GM21529 (cell line): Measurements from ENCODE around the gene RAI1.

Source experiments
- ATAC-seq: cut with Tn5 transposase; IDR thresholded peaks from one replicate; pipeline ENCODE4 v1.9.1; 2021; ENCODE audit not compliant: unreplicated experiment

Gene RAI1

DNA sequence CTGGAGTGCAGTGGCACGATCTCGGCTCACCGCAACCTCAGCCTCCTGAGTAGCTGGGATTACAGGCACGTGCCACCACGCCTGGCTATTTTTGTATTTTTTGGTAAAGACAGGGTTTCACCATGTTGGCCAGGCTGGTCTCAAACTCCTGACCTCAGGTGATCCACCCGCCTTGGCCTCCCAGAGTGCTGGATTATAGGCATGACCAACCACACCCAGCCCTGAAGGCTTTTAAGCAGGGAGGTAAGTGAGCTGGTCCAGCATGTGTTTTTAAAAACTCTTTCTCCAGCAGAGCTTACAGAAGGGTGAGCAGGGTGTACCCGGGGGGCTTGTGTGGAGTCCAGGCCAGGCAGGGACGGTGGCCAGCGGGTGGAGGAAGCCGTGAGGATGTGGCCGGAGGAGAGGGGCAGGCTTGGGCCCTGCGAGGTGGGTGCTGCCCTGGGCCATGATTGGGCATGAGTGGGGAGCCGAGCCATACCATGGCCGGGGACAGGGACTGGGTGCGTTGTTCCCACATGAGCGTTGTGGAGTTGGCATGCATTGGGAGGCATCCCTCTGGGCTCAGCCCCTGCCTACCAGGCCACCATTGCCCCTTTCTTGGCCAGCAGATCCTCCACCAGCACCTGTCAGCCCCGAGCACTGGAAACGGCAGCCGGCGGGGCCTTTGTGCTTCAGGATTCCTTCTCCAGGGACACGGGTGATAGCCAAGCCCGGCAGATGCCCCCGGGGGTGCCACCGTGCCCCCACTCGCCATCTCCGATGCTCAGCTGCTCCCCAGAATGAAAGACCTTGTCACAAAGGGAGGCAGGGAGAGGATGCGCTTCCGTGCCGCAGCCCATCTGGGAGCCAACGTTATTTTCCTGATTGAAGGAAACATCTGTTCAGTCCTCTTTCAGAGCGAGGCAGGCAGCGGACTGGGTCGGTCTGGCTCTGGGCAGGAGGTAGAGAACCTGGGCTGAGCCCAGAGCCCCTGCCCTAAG lies 64.5 kb downstream of the RAI1 start:
- ATAC-seq: no peak

DNA sequence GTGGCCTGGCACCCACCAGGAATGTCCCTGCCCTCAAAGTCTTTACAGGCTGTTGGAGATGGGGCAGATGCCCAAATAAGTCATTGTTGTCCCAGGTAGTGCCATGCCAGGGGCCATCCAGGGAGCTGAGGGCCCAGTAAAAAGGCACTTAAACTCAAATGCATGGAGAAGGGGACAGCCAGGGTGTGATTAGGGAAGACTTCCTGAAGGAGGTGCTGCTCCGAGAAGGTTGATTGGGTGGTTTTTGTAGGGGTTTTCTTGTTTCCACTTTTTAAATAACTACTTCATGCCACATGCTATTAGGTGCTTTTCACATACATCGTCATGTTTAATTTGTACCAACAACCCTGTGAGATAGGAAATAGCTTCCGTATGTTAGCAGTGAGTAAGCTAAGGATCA lies 66.9 kb downstream of the RAI1 start:
- ATAC-seq: no peak

DNA sequence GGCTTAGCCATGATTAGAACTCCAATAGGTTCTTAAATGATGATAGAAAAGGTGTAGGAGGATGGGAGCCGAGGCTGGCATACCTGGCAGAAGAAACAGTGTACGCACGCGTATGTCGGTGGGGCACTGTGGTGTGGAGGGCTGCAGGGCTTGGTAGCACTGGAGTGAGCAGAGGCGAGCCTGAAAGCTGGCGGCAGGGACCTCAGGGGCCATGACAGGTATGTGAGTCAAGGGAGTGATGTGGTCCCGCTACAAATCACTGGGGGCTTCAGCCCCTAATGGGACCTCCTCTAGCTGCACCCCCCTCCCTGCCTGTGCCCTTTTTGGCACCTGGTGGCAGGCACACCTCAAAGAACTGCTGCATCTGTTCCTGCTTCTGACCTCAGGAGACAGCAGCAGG lies 67.3 kb downstream of the RAI1 start:
- ATAC-seq: no peak

DNA sequence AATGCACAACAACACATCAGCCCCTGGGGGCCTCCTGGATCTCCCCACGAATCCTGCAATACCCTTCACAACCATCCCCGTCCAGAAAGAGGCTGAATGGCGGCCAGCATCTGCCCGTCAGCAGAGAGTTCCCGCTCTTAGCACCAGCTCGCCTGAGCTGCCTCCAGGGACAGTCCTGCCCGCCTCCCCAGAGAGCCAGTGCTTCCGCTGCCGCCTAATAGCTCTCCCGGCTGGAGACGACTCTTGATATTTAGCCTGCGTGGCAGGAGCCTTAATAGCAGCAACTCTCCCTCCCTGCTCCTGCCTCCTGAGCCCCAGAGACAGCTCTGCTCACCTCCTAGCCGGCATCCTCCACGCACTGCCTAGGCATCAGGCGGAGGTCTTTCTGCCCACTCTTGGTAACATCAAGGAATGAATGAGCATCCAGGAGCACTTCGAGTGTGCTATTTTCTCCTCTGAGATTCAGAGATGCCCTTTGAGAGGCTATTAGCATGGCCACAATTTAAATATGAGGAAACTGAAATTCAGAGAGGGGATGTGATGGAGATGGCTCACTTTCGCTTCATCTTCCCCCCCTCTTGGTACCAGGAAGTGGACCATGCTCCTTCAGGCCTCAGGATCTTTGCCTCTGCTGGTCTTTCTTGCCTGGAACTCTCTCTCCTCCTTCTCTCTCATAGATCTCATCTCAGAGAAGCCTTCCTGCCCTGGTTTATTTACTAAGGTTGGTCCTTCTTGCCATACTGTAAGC lies 67.9 kb downstream of the RAI1 start:
- no peak for ATAC-seq

DNA sequence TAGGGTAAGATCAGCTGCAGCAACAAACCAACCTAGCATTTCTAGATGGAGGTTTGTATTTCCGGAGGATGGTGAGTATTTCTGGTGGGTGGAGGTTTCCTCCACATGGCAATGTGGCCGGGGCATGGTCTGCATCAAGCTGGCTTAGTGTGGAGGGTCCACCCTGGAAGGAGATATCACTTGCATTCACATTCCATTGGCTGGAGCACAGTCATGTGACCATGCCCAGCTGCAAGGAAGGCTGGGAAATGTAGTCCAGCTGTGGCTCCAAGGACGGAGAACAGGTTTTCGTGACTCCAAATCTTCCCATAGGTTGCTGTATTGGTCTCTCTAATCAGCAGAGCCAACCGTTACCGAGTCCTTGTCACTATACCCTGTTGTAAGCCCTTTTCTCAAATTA lies 68.7 kb downstream of the RAI1 start:
- ATAC-seq: no peak

DNA sequence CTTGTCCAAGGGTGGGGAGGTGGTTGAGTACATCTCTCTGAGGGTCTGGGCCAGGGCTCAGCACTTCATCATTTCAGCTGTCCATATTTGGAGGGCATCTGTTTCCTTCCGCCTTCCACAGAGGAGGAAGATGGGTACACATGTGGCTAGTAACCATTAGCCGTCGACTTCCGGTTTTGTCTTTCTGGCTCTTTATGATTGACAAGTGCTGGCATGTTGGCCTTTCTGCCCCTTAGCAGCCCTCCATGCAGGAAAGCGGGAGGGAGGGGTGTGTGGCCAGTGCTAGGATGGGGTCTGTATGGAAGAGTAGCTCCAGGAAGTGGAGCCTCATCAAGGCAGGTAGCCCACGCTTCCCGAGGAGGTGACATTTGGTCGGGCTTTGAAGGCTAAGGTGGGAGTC lies 69.6 kb downstream of the RAI1 start:
- ATAC-seq: peak; percentile 21

DNA sequence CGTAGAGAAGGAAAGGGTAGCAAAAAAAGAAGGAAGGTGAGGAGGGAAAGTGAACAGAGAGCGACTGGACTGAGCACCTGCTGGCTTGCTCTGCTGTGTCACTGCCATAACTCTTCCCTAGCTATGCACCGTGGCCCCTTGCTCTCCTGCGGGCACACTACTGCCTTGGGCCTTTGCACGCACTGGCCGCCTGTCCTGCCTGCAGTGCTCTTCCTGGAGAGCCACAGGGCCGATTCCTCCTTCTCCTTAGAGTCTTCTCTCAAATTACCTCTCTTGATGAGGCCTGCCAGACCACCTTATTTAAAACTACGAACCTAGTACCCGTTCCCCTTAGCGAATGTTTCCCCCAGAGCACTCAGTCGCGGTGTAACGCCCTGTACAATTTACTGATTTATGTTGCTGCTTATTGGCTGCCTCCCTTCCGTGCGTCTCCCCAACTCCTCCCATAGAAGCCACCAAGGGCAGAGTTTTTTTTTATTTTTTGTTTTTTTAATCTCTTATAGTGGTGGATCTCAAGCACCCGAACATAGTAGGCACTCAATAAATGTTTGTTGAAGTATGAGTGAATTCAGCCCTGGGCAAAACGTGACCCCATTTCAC lies 70.3 kb downstream of the RAI1 start:
- ATAC-seq: no peak

DNA sequence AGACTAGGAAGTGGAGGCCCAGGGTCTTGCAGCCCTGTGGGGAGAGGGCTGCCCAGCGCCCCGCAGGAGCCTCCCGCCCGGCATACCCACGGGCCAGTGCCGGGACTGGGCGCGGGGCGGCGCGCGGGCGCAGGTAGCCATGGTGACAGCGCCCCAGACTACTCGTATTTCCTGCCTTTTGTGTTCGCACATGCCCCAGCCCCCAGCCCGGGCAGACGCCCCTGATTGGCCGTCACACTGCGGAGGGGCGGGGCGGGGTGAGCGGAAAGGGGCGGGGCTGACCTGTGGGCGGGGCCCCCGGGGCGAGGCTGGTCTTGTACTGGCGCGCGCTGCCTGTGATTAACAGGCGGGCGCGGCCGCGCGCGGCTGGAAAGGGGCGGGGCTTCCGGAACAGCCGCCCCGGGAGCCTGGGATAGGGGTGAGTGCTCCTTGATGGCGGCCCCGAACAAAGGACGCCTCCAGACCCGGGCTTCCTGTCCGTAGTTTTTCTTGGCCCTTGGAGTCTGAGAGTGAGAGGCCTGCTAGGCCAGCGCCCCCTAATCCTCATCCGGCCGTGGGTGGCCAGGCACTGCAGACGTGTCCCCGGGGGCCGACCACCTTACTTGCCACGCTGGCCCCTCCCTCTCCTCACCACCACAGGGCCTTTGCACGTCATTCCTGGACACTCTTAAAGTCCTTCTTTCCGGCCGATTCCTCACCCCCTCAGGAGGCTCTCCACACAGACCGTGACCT lies 71.0 kb downstream of the RAI1 start:
- peak; percentile 73 for ATAC-seq

DNA sequence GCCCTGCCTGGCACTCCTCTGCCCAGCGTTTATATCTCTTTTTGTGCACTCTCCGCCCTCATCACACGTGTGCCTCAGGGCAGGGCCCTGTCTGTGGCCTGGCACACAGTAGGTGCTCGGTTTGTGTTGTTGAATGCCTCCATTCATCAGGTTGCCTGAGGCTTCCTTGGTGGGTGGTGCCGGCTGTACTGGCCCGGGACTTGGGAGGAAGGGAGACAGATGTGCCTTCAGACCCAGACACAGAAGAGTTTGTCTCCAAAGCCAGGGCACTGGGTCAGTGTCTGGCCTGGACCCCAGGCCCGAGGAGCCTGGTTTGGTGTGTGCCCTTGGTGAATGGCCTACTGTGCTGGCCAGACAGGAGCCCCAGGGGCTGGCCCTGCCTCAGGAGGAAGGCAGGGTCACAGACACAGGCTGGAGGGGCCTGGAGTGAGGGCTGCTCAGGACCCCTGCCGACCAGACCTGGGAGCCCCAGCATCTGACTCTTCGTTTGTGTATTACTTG lies 71.6 kb downstream of the RAI1 start:
- no peak for ATAC-seq

DNA sequence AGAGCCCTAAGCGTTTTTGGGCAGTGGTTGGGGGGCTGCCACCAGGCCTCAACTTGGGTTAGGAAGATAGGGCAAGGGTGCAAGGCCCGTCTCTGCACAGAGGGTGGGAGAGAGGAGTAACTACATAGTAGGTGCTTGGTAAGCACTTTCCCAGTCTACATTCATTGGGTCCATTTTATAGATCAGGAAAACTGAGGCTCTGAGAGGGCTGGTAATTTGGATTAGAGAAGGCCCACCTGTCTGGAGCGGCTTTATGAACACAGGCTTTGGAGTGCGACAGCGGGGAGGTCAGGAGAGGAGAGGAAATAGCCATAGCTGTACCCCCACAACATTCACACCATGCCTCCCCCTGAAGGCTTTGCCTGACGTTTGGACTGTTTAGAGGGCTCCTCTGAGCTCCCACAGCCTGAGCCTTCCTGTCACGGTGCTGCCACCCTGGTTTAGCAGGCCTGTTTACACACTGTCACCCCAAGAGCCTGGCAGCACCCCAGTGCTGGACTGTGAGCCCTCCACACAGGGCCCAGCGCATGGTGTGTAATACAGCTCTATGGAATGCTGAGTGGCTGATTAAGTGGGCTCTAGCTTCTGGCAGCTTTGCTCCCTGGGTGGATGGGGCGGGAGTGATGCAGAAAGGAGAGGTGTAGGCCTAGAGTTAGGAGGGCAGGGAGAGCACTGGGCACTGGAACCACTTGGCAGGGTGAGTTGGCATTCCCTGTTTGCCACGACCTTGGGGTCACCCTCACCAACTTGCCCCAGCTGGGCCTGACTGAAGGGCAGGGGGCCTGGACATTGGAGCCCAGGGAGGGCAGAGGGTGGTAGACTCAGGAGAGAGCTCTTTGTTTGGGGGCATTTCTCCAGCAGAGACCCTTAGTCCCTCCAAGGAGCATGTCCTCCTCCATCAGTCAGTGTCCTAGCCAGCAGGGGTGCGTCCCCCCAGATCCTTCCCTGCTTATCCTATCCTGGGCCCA lies 73.7 kb downstream of the RAI1 start:
- ATAC-seq: no peak

DNA sequence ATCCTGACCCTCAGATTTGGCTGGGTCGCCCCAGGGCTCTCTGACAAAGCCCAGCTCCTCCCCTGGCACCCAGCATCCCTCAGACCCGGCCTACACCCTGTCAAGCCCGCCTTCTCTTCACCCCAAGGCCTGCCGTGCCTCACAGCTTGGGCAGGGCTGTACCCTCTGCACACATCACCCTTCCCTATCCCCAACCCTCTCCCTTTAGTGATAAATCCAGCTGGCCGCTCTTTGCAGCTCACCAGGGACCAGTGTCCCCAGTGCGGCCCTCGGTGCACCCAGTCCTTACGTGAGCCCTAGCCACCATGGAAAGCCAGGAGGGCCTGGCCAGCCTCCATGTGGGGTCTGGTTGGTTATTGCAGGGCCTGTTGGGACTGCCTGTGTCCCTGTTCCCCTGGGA lies 74.5 kb downstream of the RAI1 start:
- no peak for ATAC-seq

DNA sequence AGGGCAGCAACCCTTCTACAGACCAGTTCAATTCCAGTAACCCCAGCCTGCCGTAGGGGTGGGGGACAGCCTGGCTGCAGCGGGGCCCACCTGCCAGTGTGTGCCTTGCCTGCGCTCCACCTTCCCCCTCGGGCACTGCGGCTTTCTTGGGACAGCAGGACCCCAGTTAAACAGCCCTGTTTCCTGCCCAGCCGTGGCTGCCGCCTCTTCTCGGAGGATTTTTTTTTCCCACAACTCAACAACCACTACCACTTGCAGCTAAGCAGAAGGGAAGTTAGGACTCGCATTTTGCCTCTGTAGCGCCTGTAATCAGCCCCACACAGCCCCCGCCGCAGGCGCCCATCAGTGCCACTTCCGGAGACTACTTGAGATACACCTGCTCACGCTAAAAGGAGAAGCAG lies 76.1 kb downstream of the RAI1 start:
- ATAC-seq: no peak

DNA sequence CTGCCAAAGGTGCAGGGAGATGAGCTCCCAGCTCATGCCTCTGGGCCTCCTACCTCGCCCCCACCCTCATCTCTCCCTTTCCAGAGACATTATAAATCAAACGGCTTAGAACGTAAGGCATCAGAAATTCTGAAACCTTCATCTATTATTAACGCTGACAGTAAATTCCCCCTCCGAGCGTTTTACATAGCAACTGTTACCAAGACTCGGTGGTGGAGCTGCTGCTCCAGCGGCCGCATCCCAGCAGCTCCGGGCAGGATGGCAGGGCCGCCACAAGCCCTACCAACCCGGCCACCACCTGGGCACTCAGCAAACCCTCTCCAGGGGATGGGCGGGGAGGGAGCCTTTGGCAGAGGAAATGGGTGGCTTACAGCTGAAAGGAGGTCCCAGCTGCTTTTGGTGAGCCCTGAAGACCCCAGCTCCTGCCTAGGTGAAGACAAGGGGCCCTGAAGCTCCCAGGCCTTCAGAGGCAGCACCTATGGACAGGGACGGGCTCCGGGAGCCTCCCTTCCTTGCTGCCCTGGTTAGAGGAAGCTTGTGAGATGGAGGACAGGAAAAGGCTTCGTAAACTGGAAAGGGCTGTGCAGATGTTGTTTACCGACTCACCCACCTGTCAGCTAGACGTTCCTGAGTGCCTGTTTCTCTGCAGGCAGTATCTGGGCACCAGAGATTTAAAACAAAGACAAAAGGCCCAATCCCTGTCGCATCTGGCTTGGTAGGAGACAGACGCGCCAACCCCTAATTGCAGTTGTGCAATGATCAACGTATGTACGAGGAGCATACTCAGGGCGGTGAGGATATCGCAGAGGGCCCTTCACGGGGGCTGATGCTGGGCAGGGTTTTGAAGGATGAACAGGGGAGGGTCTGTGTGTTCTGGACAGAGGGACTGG lies 76.9 kb downstream of the RAI1 start:
- no peak for ATAC-seq

DNA sequence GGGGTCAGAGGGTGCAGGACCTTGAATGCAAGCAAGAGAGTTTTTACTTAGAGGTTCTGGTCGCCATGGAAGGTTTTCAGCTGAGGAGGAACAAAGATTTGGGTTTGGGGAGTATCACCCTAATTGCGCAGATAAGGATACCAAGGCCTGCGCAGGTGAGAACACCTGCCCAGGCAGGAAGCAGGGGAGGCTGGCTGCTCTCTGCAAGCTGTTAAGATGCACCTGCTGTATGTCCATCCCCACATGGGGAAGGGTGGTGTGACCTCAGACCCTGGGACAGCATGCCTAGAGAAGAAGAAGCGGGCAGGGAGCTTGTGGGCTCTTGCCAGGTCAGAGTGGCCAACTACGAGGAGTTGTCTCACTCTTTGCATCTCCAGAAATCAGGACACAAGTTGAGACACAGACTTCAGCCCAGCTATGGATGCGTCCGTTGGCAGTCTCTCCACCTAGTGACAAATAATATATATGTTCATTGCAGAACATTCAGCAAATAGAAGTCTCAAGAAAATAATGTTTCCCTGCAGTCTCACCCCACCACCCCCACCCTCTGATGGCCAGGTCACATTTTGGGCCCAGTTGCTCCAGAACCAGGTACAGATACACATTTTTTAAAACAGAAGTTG lies 77.8 kb downstream of the RAI1 start:
- ATAC-seq: no peak

DNA sequence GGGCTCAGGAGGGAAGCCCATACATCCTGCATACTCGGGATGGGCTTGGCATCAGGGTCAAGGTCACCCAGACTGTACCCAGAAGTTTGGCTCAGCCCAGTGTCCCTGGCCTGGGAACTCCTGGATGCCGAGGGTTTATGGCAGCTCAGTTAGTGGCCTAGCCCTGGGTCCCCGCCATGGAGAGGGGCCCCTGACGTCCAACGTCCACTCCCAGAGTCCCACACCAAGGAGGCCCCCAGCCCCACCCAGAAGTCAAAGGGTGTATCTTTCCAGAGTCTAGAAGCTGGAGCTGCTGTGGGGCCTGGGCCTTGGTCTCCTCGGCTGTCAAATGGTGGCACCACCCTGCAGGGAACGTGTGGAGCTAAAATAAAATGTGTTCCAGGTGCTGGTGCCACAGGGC lies 79.1 kb downstream of the RAI1 start:
- ATAC-seq: no peak

DNA sequence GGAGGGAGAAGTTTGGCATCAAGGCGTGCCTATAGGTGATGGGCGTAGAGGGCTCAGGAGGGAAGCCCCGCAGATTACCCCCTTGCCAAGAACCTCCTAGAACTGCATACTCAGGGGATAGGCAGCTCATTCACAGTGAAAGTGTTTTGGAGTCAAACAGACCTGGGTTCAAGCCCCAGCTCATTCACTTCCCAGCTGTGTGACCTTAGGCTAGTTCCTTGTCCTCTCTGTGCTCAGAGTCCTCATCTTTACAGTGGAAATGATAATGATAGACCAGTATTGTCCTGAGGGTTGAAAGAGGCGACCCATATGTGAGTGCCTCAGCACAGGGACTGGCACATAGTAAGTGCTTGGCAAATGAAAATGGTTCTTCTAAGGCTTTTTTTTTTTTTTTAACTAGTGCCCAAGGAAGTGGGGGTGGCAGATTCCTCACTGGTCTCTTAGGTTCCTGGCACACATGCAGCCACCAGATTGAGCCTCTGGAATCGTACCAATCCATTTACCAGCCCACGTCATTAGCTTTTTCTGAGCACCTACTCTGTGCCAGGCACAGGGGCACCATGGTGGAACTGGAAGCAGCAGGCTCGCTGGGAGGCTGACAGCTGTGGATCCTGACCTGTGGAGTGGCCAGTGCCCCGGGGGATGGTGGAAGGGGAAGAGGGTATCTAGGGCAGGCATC lies 79.8 kb downstream of the RAI1 start:
- ATAC-seq: no peak

DNA sequence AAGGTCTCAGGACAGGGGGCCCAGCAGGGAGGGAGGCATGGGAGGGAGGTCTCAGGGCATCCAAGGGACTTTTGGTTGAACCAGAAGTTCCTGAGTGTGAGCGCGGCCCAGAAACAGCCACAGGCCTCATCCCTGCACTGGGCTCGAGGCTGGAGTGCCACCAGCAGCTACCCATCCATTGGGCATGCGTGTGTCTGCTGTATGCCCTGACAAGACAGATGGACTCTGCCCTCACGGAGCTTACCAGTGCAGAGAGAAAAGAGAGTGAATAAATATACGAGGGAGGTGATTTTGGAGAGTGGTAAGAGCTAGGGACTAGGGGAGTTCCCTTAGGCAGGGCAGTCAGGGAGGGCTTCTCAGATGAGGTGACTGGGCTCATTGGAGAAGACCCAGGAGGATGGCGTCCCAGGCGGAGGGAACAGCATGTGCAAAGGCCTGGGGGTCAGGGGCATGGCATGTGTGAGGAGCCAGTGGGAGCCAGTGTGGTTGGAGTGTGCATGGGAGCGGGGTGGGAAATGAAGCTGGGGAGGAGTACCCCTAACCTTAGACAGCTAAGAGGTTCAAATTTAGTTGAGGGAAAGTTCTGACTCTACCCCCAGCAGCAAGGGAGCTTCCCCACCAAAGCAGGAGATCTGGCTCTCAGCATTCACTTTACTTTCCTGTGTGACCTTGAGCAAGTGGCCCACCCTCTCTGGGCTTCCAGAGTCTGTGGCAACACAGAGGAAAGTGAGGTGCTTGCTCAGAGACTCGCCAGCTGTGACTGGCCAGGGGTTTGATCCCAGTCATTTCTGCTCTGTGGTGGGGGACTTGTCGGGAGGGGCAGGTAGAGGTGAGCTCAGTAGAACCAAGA lies 80.9 kb downstream of the RAI1 start:
- no peak for ATAC-seq
